HG02870 (cell line): ENCODE data around the gene SEZ6L2.
"Not testable (repeated sequence)": the region's sequence is repeated elsewhere in the genome, so short reads cannot be mapped to it uniquely, and the experiment has no call there.

Source experiments
- ATAC-seq: cut with Tn5 transposase; IDR thresholded peaks from one replicate; pipeline ENCODE4 v1.9.1; 2021; ENCODE audit warnings: mild to moderate bottlenecking, moderate library complexity; ENCODE audit not compliant: unreplicated experiment

The SEZ6L2 gene

DNA sequence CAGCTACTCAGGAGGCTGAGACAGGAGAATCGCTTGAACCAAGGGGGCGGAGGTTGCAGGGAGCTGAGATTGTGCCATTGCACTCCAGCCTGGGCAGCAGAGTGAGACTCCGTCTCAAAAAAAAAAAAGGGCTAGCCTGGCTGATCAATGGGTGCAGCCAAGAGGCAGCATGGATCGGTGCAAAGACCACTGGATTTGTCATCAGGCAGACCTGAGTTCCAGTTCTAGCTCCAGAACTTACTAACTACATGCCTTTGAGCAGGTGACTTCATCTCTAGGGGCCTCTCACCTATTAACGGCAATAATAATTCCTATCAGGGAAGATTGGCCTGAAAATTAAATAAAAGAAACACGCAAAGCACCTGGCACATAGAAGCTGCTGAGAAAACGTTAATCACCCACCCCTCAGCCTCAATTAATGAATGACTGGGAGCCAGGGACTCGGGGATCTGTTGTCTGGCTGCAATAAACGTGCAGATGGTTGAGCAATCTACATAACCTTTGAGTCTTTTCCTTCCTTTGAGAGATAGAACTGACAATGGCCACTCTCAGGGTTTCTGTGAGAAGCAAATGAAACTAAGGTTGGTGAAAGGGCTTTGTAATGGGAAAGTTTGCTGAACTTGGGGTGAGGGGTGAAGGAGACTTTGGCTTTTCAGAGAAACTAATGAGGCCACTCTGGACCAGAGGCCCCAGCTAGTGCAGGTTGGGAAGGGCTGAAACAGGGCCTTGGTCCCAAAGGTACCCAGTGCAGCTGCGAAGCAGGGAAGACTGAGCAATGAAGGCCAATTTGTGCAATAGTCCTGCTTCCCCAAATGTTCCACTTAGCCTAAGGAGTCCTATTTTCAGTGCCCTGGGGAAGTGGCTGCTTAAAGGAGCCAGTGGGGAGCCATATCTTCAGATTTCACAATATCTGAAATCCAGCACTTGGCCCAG, 7.6 kb downstream of the SEZ6L2 start:
- ATAC-seq: no peak

DNA sequence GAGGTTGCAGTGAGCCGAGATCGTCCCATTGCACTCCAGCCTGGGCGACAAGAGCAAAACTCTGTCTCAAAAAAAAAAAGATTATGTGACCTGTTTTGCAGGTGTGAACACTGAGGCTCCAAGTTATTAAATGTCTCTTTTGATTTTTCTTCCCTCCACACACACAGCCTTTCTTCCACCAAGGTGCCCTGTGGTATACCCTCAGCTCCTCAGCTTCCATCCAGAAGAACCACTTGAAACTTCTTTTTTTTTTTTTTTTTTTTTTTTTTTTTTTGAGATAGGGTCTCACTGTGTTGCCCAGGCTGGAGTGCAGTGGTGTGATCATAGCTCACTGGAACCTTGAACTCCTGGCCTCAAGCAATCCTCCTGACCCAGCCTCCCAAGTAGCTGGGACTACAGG, 10.0 kb downstream of the SEZ6L2 start:
- not testable (repeated sequence) for ATAC-seq

DNA sequence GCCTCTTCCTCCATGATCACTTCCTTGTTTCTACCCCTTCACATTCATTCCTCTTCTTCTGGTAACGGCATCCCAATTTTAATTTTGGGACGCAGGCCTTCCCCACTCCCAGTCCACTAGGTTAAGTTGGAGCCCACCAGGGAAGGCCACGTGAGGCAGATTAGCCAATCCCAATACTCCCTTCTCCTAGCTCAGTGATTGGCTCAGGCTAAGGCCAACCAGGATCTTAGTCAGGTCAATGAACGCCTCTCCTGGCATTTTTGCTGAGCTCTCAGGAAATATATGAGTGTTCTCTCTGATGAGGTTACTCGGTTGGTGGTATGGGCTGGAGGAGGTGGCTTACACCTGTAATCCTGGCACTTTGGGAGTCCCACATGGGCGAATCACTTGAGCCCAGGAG, 15.4 kb downstream of the SEZ6L2 start:
- ATAC-seq: no peak

GRCh38 chr16:29881050-29881449, 18.3 kb downstream of the SEZ6L2 start:
- ATAC-seq: no peak

DNA sequence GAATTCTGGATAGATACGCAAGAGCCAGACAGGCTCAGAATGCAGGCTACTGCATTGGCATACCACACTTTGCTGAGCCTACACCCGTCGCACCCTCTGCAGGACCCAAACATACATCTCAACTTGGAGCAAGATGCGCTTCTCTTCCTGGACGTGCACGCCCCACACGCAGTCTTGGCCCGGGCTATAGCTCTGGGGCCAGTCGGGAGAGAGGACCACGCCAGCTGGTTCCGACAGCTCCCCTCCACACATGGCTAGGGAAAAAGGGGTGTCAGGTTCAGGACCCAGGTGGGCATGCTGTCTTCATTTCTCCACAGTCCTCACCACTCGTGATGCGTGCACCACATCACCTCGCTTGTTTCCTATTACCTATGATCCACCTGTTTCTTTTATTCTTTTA, 21.2 kb downstream of the SEZ6L2 start:
- no peak for ATAC-seq

- ATAC-seq: no peak
Observed at GRCh38 chr16:29877266-29877961, 21.9 kb downstream of the SEZ6L2 start.

DNA sequence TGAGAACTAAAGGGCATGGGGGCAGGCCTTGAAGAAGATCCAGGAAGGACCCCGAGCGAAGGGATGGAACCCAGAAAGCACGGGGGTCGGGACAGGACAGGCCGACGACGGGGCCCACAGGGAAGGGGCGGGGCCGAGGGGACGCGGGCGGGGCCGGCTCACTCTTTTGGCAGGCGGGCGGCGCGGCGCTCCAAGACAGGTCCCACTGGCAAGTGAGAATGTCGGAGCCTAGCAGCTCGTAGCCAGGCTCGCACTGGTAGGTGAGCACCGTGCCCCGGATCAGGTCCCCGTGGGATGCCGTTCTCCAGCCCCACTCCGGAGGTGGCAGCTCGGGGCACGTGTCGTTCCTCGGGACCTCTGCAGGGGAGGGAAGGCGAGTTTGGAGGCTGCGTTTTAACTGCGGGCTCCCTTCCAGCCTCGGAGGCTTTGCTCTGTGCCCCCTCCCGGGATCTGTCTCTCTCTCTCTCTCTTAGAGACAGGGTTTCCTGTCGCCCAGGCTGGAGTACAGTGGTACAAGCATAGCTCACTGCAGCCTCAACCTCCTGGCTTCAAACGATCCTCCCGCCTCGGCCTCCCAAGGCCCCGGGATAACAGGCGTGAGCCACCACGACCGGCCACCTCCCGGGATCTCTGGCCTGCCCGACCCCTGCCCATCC, 22.6 kb downstream of the SEZ6L2 start:
- no peak for ATAC-seq

- no peak for ATAC-seq
Observed at GRCh38 chr16:29876217-29876593, 23.1 kb downstream of the SEZ6L2 start.

GRCh38 chr16:29875206-29875605, 24.1 kb downstream of the SEZ6L2 start:
- ATAC-seq: no peak

- ATAC-seq: no peak
Observed at GRCh38 chr16:29873319-29873718, 26.0 kb downstream of the SEZ6L2 start.

- ATAC-seq: no peak
Observed at GRCh38 chr16:29871822-29872546, 27.4 kb downstream of the SEZ6L2 start.

DNA sequence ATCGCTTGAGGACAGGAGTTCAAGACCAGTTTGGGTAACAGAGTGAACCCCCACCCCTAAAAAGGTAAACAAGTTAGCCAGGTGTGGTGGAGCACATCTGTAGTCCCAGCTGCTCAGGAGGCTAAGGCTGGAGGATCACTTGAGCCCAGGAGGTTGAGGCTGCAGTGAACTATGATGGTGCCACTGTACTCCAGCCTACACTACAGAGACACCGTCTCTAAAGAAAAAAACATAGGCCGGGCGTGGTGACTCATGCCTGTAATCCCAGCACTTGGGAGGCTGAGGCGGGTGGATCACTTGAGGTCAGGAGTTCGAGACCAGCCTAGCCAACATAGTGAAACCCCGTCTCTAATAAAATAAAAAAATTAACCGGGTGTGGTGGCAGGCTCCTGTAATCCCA, 30.3 kb downstream of the SEZ6L2 start:
- not testable (repeated sequence) for ATAC-seq

GRCh38 chr16:29868396-29869009, 30.8 kb downstream of the SEZ6L2 start:
- ATAC-seq: no peak

DNA sequence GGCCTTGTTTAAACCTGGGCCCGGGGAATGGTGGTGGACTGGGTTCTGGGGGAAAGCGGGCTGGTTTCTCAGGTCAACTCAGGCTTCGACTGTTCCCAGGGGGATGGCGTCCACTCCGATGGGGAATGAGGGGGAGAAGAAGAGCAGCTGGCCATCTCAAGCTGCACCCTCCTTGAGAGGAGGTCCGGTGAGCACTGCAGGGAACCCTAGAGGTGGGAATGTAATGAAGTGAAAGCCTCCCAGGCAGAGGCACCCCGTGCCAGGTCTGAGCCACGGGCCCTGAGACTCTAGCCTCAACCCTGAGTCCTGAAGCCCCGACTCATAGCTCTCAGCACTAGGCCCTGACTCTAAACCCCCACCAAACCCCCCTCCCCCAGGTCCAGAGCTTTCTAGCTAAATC, 35.1 kb downstream of the SEZ6L2 start:
- no peak for ATAC-seq

DNA sequence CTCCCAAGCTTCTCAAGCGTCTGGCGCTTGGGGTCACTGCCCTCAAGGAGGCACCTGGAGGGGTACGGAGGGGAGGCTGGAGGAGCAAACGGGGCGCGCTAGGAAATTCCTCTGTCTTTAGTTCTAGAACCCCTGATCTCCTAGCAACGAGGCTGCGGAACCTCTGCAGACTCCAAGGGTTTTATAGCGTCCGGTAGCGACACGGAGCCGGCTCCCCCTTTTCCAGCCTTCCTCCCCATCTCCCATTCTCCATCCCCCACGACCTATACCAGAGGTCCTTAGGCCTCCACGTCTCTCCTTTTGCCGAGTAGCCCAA, 35.7 kb downstream of the SEZ6L2 start:
- ATAC-seq: no peak

DNA sequence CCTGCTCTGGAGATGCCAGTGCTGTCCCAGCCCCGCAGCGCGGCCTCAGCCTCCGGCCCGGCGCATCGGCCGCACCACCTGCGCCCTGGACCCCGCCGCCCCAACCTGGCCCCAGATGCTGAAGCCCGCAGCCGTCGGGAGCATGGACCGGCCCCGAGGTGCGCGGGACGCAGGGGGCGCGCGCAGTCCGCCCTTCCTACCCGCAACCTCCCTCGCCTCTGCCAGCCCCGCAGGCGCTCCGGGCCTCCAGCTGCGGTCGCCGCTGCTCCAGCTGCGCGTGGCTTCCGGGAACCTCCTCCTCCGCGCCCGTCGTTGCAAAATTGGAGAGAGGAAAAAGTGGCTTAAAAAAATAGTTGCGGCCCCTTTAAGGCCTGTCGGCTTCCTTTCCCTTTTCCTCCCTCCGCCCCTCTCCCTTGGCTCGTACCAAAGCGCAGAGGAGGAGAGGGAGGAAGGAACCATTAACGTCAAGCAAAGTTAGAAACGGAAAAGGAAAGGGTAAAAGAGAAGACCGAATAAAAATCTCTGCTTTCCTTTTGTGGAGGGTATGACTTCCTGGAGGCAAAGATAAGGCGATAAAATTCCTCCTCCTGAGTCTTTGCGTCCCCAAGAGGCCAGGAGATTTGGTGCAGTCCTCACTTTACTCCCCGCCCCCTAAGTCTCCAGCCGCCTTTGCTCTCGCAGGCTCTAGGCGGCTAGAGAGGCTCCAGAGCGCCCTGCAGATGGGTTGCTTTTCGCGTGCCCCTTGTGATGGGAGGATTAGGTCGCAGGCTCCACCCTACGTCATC, 36.3 kb downstream of the SEZ6L2 start, which contains the start of gene CDIPT:
Gene CDIPT (minus strand): TSS at position 343 of the 785 bp plus-strand sequence. CDS start 369 bp downstream, outside the sequence.
- peak; percentile 87 for ATAC-seq

- ATAC-seq: no peak
Observed at GRCh38 chr16:29862383-29862883, 36.9 kb downstream of the SEZ6L2 start.

- no peak for ATAC-seq
Observed at GRCh38 chr16:29860218-29860617, 39.1 kb downstream of the SEZ6L2 start.

DNA sequence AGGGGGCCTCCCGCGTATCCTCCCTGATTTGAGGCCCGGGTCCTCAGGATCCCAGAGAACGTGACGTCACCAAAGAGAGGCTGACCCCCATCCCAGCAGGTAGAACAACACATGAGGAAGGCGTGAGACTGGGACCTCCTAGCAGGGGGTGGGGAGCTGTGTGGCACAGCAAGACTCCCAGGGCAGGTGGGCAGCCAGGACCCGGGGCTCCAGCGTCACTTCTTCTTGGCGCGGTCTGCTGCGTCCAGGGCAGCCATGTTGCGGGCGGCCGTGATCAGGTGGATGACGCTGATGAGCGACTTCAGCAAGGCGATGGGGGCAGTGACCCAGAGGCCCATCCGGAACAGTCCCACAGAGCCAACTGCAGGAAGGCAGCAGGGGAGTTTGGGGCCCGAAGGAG, 40.4 kb downstream of the SEZ6L2 start:
- ATAC-seq: no peak
